GM21786 (cell line): ENCODE results near the gene PRR36.

Experiments used
- ATAC-seq: cut with Tn5 transposase; IDR thresholded peaks from one replicate; pipeline ENCODE4 v1.9.1; 2021; ENCODE audit not compliant: unreplicated experiment

Gene PRR36

GRCh38 chr19:7820588-7820987 lies 53.6 kb downstream of the PRR36 start:
- ATAC-seq, result no peak

- no peak for ATAC-seq
Measured at GRCh38 chr19:7819337-7819736, 54.9 kb downstream of the PRR36 start.

GRCh38 chr19:7818806-7819205 lies 55.4 kb downstream of the PRR36 start:
- no peak for ATAC-seq
